RWPE2 (cell line): Measurements from ENCODE around the gene ODR4.
"Not testable (repeated sequence)": the region's sequence is repeated elsewhere in the genome, so short reads cannot be mapped to it uniquely, and the experiment has no call there.

Experiments
- ATAC-seq: fragments of 200-7000 bp; cut with Tn5 transposase; 3 replicates; pipeline ENCODE4 v1.9.1; 2021; ENCODE audit warnings: low read depth
- DNase-seq: peaks from one replicate; pipeline ENCODE4 v3.0.0-alpha.2; 2020; ENCODE audit warnings: low spot score
- H3K27ac ChIP-seq: fragments of 450-650 bp; 2 replicates; pipeline ENCODE4 v1.5.1; 2017; ENCODE audit warnings: mild to moderate bottlenecking; ENCODE audit not compliant: poor library complexity, severe bottlenecking
- H3K27me3 ChIP-seq: fragments of 250-450 bp; sonication (Bioruptor Pico); 2 replicates; pipeline ENCODE4 v1.5.1; 2021; ENCODE audit warnings: mild to moderate bottlenecking, moderate library complexity; ENCODE audit not compliant: insufficient read depth, poor library complexity, severe bottlenecking
- H3K36me3 ChIP-seq: fragments of 250-450 bp; sonication (Bioruptor Pico); 2 replicates; pipeline ENCODE4 v1.5.1; 2020; ENCODE audit warnings: low read depth, mild to moderate bottlenecking, moderate library complexity
- H3K4me1 ChIP-seq: fragments of 250-450 bp; sonication (Bioruptor Pico); 2 replicates; pipeline ENCODE4 v1.5.1; 2021; ENCODE audit warnings: mild to moderate bottlenecking, moderate library complexity; ENCODE audit not compliant: insufficient read depth, poor library complexity, severe bottlenecking
- H3K4me3 ChIP-seq: fragments of 250-450 bp; sonication (Bioruptor Pico); 2 replicates; pipeline ENCODE4 v1.5.1; 2021; ENCODE audit warnings: mild to moderate bottlenecking, moderate library complexity; ENCODE audit not compliant: severe bottlenecking
- H3K9me3 ChIP-seq: fragments of 250-450 bp; sonication (Bioruptor Pico); 2 replicates; pipeline ENCODE4 v1.5.1; 2021; ENCODE audit warnings: mild to moderate bottlenecking, moderate library complexity; ENCODE audit not compliant: severe bottlenecking
- TF ChIP-seq, protein P1 (sequence below): fragments of 450-650 bp; IDR thresholded peaks from one replicate; pipeline ENCODE4 v1.5.1; 2017; ENCODE audit warnings: mild to moderate bottlenecking, moderate library complexity; ENCODE audit not compliant: poor library complexity, severe bottlenecking

Gene ODR4

GRCh38 chr1:186463926-186464325, 88.3 kb downstream of the ODR4 start:
- no peak overlapping the region for H3K27ac ChIP-seq
- DNase-seq (no peak), ATAC-seq (no peak)
- H3K9me3 ChIP-seq = no peaks in the 10 kb centered on the region
- no peaks in the 10 kb centered on the region for H3K27me3 ChIP-seq
- no peak overlapping the region for H3K4me3 ChIP-seq
- no peaks in the 10 kb centered on the region for H3K4me1 ChIP-seq
- TF ChIP-seq, protein P1, sequence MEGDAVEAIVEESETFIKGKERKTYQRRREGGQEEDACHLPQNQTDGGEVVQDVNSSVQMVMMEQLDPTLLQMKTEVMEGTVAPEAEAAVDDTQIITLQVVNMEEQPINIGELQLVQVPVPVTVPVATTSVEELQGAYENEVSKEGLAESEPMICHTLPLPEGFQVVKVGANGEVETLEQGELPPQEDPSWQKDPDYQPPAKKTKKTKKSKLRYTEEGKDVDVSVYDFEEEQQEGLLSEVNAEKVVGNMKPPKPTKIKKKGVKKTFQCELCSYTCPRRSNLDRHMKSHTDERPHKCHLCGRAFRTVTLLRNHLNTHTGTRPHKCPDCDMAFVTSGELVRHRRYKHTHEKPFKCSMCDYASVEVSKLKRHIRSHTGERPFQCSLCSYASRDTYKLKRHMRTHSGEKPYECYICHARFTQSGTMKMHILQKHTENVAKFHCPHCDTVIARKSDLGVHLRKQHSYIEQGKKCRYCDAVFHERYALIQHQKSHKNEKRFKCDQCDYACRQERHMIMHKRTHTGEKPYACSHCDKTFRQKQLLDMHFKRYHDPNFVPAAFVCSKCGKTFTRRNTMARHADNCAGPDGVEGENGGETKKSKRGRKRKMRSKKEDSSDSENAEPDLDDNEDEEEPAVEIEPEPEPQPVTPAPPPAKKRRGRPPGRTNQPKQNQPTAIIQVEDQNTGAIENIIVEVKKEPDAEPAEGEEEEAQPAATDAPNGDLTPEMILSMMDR = no peak
- H3K36me3 ChIP-seq = no peaks in the 10 kb centered on the region

DNA sequence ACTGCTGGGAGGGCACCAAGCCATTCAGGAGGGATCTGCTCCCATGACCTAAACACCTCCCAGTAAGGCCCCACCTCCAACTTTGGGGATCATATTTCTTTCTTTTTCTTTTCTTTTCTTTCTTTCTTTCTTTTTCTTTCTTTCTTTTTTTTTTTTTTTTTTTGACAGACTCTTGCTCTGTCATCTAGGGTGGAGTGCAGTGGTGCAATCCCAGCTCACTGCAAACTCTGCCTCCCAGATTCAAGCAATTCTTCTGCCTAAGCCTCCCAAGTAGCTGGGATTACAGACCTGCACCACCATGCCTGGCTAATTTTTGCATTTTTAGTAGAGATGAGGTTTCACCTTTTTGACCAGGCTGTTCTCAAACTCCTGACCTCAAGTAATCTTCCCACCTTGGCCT, 89.9 kb downstream of the ODR4 start:
- not testable (repeated sequence) for H3K27me3 ChIP-seq

GRCh38 chr1:186465946-186466345, 90.3 kb downstream of the ODR4 start:
- no peak for ATAC-seq

More for the DNA sequence above, 89.9 kb downstream of the ODR4 start:
- H3K4me3 ChIP-seq, H3K27ac ChIP-seq, H3K36me3 ChIP-seq, H3K4me1 ChIP-seq, H3K9me3 ChIP-seq, DNase-seq, ATAC-seq: not testable (repeated sequence)

More at GRCh38 chr1:186465946-186466345, 90.3 kb downstream of the ODR4 start:
- H3K27me3 ChIP-seq = no peaks in the 10 kb centered on the region
- no peaks in the 10 kb centered on the region for H3K36me3 ChIP-seq
- H3K27ac ChIP-seq = no peak overlapping the region
- no peaks in the 10 kb centered on the region for H3K4me1 ChIP-seq
- H3K9me3 ChIP-seq = no peaks in the 10 kb centered on the region
- no peak for DNase-seq
- TF ChIP-seq, protein P1 = no peak
- H3K4me3 ChIP-seq = no peak overlapping the region
